HCT116 (cell line): ENCODE data around the gene SEPTIN12.

Source experiments
- CTCF ChIP-seq, 3 experiments: fragments of 200-600 bp in 1 of 3; sonication (generic) in 1 of 3; IDR thresholded peaks in 2 of 3; conservative IDR thresholded peaks in 1 of 3; 2 replicates each; pipeline ENCODE4 v1.5.1; 2012 to 2017; ENCODE audit warnings: low read depth in 2 of 3, low read length in 2 of 3, antibody characterized with exemption in 1 of 3, borderline replicate concordance in 1 of 3, control low read depth in 1 of 3, mild to moderate bottlenecking in 1 of 3, mixed read lengths in 1 of 3, mixed run types in 1 of 3, moderate library complexity in 1 of 3; ENCODE audit not compliant: insufficient read depth in 1 of 3
- EZH2 ChIP-seq: fragments of 200-600 bp; sonication (generic); IDR thresholded peaks from 2 replicates; pipeline ENCODE4 v1.6.1; 2017; ENCODE audit warnings: antibody characterized with exemption, mixed run types
- MAX ChIP-seq: IDR thresholded peaks from 2 replicates; pipeline ENCODE4 v1.6.1; 2012
- POLR2A ChIP-seq: IDR thresholded peaks from 2 replicates; pipeline ENCODE4 v1.7.0; 2011; ENCODE audit warnings: borderline replicate concordance; ENCODE audit not compliant: insufficient read depth, insufficient read length; ENCODE audit errors: extremely low read depth
- POLR2AphosphoS5 ChIP-seq: IDR thresholded peaks from 2 replicates; pipeline ENCODE4 v1.6.1; 2011; ENCODE audit warnings: mild to moderate bottlenecking, low read depth, low read length, moderate library complexity

- TF ChIP-seq EZH2 (no peak), CTCF (IDR thresholded peaks at IDR 0.05 in 2 of 3, conservative IDR thresholded peaks at IDR 0.05 in 1 of 3; ENCODE audit: borderline replicate concordance in 1 of 3, insufficient read depth in 1 of 3, low read depth in 2 of 3, low read length in 2 of 3) (no peak), POLR2A (no peak), POLR2AphosphoS5 (no peak), MAX (no peak)
Measured at GRCh38 chr16:4798456-4798855, 10.3 kb upstream of the SEPTIN12 start.
